Naive thymus-derived CD8-positive, alpha-beta T cell (primary cell): ENCODE measurements around the gene VTI1A. TPM values are rescaled to one million over a fixed set of nuclear protein-coding genes. Genes with fewer than 3 reads are reported as not detected.

ENCODE experiments used
- ATAC-seq, 2 donors: fragments of 150-1000 bp; cut with Tn5 transposase in 1 of 2; sonication (Bioruptor Pico), chemical (Tn5 transposase) in 1 of 2; 1 replicate in 1 of 2; 2 replicates in 1 of 2; pipeline ENCODE4 v1.10.0; 2021; ENCODE audit warnings: mild to moderate bottlenecking in 2 of 2, moderate library complexity in 2 of 2
- POLR2A ChIA-PET: fragments of 350-600 bp; sonication (Branson Sonifier 250); formaldehyde crosslinking; loops from one replicate; lab custom pipeline; 2021; ENCODE audit warnings: antibody characterized with exemption; lab: Charles Lee
- DNase-seq, 10 donors: peaks; one replicate each; pipeline versions ENCODE4 v3.0.0 to v3.0.0-alpha.2; 2020 to 2022
- H3K27ac Mint-ChIP-seq, 10 donors: one replicate each; pipeline ENCODE4 v1.8.0; 2020 to 2022; ENCODE audit warnings: mild to moderate bottlenecking in 10 of 10, mixed read lengths in 10 of 10, moderate library complexity in 4 of 10, inconsistent platforms in 1 of 10
- H3K27me3 Mint-ChIP-seq, 5 donors: one replicate each; pipeline ENCODE4 v1.8.0; 2021 to 2022; ENCODE audit warnings: mixed read lengths in 5 of 5
- H3K36me3 Mint-ChIP-seq, 3 donors: one replicate each; pipeline ENCODE4 v1.8.0; 2020 to 2022; ENCODE audit warnings: mixed read lengths in 3 of 3, mild to moderate bottlenecking in 2 of 3, inconsistent platforms in 1 of 3
- H3K4me1 Mint-ChIP-seq, 4 donors: one replicate each; pipeline ENCODE4 v1.8.0; 2021 to 2022; ENCODE audit warnings: mixed read lengths in 4 of 4
- H3K4me3 Mint-ChIP-seq, 10 donors: one replicate each; pipeline ENCODE4 v1.8.0; 2020 to 2022; ENCODE audit warnings: mild to moderate bottlenecking in 10 of 10, mixed read lengths in 10 of 10, moderate library complexity in 6 of 10, inconsistent platforms in 1 of 10
- H3K9me3 Mint-ChIP-seq, 9 donors: one replicate each; pipeline ENCODE4 v1.8.0; 2020 to 2022; ENCODE audit warnings: mixed read lengths in 9 of 9, mild to moderate bottlenecking in 3 of 9, inconsistent platforms in 1 of 9, moderate library complexity in 1 of 9
- polyA plus RNA-seq, 3 donors: library from polyadenylated mRNA; unstranded; fragments of 300-500 nt; fragmentation: Illumina TruSeq; gene quantifications; one replicate each; pipeline ENCODE4 v1.2.3, GENCODE V29; 2021
- total RNA-seq, 8 experiments: library from RNA in 2 of 8; stranded (reverse) in 2 of 8; gene quantifications; one replicate each; pipeline ENCODE4 v1.2.3 and lab custom pipeline; 2021 to 2026

Gene VTI1A
- total and polyA plus RNA-seq, 5 experiments from 2014 or later: 24.4 to 42.7 (median 30.2) TPM

DNA sequence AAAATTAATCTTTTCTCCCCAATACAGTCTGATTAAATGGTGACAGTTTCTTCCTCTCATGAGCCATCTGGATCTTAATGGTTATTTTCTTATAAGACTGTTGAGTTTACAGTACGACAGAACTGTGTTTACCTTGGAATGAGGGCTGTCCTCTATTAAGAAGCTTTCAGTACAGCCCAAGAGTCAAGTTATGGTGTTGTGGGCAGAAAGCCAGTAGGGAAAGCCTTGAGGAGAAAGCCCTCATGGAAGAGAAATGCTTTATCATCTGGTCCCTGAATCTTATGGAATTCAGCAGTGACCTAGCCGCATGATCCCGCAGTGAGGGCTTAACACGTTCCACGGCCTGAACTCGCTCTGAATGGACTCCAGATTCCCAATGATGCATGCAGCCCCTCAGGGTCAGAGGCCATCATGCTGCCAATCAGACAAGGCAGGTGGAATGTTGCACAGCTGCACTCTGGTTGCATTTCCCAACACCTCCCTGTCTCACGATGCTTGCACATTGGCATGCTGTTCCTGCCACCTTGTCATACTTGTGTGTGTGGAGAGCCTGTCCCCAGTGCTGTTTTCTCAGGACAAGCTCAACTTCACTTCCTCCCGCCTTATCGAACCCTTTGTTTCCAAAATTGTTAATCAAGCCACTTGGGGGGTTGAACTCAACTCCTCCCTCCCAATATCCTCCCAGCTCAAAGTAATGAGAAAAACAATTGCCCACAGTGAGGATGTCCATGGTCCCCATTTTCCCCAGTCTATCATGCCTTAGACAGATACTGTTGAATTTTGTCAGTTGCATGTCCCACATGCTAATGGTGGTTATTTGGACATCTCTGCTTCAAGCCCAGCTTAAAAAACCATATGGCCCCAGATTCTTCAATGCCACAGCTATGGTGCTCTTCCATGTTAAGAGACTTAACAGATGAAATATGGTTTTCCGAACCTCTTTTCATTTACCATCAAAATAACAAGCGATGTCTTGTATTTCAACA, 291.9 kb downstream of the VTI1A start:
- peaks cover 0 to 3% (median 0%) of the 10 kb centered on the region in 4 donors for H3K4me1 Mint-ChIP-seq
- POLR2A ChIA-PET: no interaction called here
- DNase-seq: no peak
- H3K4me3 Mint-ChIP-seq: no peak overlapping the region
- H3K27ac Mint-ChIP-seq: no peak overlapping the region
- H3K27me3 Mint-ChIP-seq: no peaks in the 10 kb centered on the region
- no peaks in the 10 kb centered on the region for H3K9me3 Mint-ChIP-seq
- ATAC-seq: no peak
- peaks cover 0 to 37% (median 34%) of the 10 kb centered on the region in 3 donors for H3K36me3 Mint-ChIP-seq

- POLR2A ChIA-PET: no interaction called here
- no peaks in the 10 kb centered on the region for H3K27me3 Mint-ChIP-seq
- H3K4me1 Mint-ChIP-seq: peaks cover 0 to 1% (median 0%) of the 10 kb centered on the region in 4 donors
- DNase-seq (no peak), ATAC-seq (no peak)
- H3K27ac Mint-ChIP-seq: no peak overlapping the region
- H3K36me3 Mint-ChIP-seq: peaks cover 0 to 46% (median 38%) of the 10 kb centered on the region in 3 donors
- H3K4me3 Mint-ChIP-seq: no peak overlapping the region
- H3K9me3 Mint-ChIP-seq: no peaks in the 10 kb centered on the region
These were observed 292.8 kb downstream of the VTI1A start for GRCh38 chr10:112739592-112740353.

DNA sequence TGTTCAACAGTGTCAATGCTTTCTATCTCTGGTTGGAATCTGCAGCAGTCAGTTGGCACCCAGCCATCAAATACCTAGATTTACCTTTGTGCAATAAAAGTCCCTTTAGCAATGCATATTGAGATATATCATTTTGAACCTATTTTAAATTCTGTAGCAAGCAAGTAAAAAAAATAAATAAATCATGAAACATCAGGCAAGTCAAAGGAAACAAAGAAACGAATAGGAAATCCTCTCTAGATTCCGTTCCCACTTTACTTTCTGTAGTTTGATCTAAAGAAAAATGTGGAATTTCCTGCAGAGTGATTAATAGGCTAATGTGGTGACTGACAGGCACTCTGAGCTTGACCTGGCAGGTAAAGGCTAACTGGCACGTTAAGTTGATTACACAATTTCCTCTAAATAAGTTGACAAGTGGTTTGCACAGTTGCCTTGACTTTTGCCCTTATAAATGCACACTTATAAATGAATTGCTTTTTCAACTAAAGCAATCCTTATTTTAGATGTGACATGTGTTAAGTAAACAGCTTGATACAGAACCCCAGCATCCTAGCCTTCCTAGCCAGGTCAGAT, 294.9 kb downstream of the VTI1A start:
- no peaks in the 10 kb centered on the region for H3K9me3 Mint-ChIP-seq
- no peak overlapping the region for H3K4me3 Mint-ChIP-seq
- H3K36me3 Mint-ChIP-seq: peaks cover 0 to 50% (median 37%) of the 10 kb centered on the region in 3 donors
- H3K27ac Mint-ChIP-seq: peak overlapping the region in 1 of 10 donors; percentile 21
- POLR2A ChIA-PET: no interaction called here
- DNase-seq (no peak), ATAC-seq (no peak)
- peaks cover 0 to 1% (median 0%) of the 10 kb centered on the region in 4 donors for H3K4me1 Mint-ChIP-seq
- H3K27me3 Mint-ChIP-seq: no peaks in the 10 kb centered on the region

- H3K4me1 Mint-ChIP-seq: peaks cover 0 to 1% (median 0%) of the 10 kb centered on the region in 4 donors
- POLR2A ChIA-PET: no interaction called here
- H3K36me3 Mint-ChIP-seq: peaks cover 0 to 31% (median 22%) of the 10 kb centered on the region in 3 donors
- no peaks in the 10 kb centered on the region for H3K27me3 Mint-ChIP-seq
- H3K4me3 Mint-ChIP-seq: no peak overlapping the region
- DNase-seq (no peak), ATAC-seq (no peak)
- H3K9me3 Mint-ChIP-seq: no peaks in the 10 kb centered on the region
- H3K27ac Mint-ChIP-seq: peak overlapping the region in 1 of 10 donors; percentile 86
These were observed 297.4 kb downstream of the VTI1A start for GRCh38 chr10:112744181-112745096.

DNA sequence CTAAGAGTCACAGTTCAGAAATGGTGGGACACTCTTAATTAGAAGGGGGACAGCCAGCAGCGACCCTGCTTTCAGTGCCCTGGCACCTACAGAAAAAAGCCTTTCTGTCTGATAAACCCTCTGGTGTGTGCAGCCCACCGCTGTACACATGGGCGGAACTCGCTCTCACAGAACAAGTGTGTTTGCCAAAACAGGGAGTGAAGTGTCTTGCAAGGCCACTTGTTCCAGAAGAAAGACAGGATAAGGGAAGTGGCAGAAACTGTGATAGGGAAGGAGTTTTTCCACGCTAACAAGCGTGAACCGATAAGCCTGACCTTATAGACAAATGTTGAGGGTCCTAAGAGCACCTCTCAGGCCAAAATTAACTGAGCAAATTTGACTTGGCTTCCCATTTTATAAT, 299.3 kb downstream of the VTI1A start:
- H3K36me3 Mint-ChIP-seq: peaks cover 0 to 26% (median 19%) of the 10 kb centered on the region in 3 donors
- POLR2A ChIA-PET: no interaction called here
- no peaks in the 10 kb centered on the region for H3K27me3 Mint-ChIP-seq
- H3K4me3 Mint-ChIP-seq: no peak overlapping the region
- no peaks in the 10 kb centered on the region for H3K9me3 Mint-ChIP-seq
- H3K4me1 Mint-ChIP-seq: peaks cover 0 to 1% (median 0%) of the 10 kb centered on the region in 4 donors
- no peak overlapping the region for H3K27ac Mint-ChIP-seq
- DNase-seq (no peak), ATAC-seq (no peak)

GRCh38 chr10:112750427-112751167, 303.6 kb downstream of the VTI1A start:
- Mint-ChIP-seq H3K36me3 (peaks cover 0 to 13% (median 11%) of the 10 kb centered on the region in 3 donors), H3K4me1 (peaks cover 0 to 1% (median 0%) of the 10 kb centered on the region in 4 donors), H3K27me3 (no peaks in the 10 kb centered on the region), H3K27ac (no peak overlapping the region), H3K4me3 (no peak overlapping the region), H3K9me3 (no peaks in the 10 kb centered on the region)
- ATAC-seq (no peak), DNase-seq (no peak)
- POLR2A ChIA-PET: no interaction called here

DNA sequence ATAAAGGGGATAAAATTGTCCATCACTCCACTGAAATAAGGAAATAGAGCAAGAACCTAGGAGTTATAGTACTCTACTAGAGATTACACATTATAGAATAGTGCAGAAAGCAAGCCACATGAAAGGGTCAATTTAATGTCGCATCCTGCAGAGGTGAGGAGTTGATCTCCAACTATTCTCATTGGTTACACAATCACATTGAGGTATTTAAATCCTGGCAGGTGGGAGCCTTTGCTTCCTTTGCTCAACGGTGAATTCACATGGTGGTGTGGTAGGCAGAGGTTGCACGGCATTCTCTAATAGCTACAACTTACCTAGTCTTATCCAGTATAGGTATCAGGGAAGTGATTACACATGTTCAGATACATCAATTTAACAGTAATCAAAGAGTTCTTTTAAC, 304.6 kb downstream of the VTI1A start:
- Mint-ChIP-seq H3K27me3 (no peaks in the 10 kb centered on the region), H3K9me3 (no peaks in the 10 kb centered on the region), H3K4me1 (peaks cover 0 to 1% (median 0%) of the 10 kb centered on the region in 4 donors), H3K36me3 (peaks cover 0 to 16% (median 12%) of the 10 kb centered on the region in 3 donors), H3K4me3 (no peak overlapping the region), H3K27ac (no peak overlapping the region)
- ATAC-seq: no peak
- DNase-seq: no peak
- POLR2A ChIA-PET: no interaction called here

GRCh38 chr10:112752288-112752687, 305.3 kb downstream of the VTI1A start:
- Mint-ChIP-seq H3K9me3 (no peaks in the 10 kb centered on the region), H3K36me3 (peaks cover 0 to 17% (median 12%) of the 10 kb centered on the region in 3 donors), H3K27ac (no peak overlapping the region), H3K4me1 (peaks cover 0 to 1% (median 0%) of the 10 kb centered on the region in 4 donors), H3K4me3 (no peak overlapping the region), H3K27me3 (no peaks in the 10 kb centered on the region)
- DNase-seq (no peak), ATAC-seq (no peak)
- POLR2A ChIA-PET: no interaction called here

GRCh38 chr10:112753961-112754411, 307.0 kb downstream of the VTI1A start:
- Mint-ChIP-seq H3K27ac (peak overlapping the region in 1 of 10 donors; percentile 3), H3K4me3 (no peak overlapping the region), H3K27me3 (no peaks in the 10 kb centered on the region), H3K36me3 (peaks cover 0 to 24% (median 19%) of the 10 kb centered on the region in 3 donors), H3K4me1 (peaks cover 0 to 1% (median 0%) of the 10 kb centered on the region in 4 donors), H3K9me3 (no peaks in the 10 kb centered on the region)
- POLR2A ChIA-PET: no interaction called here
- no peak for ATAC-seq
- DNase-seq: no peak

- Mint-ChIP-seq H3K9me3 (no peaks in the 10 kb centered on the region), H3K4me1 (peaks cover 0 to 1% (median 0%) of the 10 kb centered on the region in 4 donors), H3K27me3 (no peaks in the 10 kb centered on the region), H3K27ac (no peak overlapping the region), H3K4me3 (no peak overlapping the region), H3K36me3 (peaks cover 0 to 26% (median 24%) of the 10 kb centered on the region in 3 donors)
- no peak for DNase-seq
- POLR2A ChIA-PET: no interaction called here
- no peak for ATAC-seq
These were observed 308.6 kb downstream of the VTI1A start for GRCh38 chr10:112755446-112756234.

- Mint-ChIP-seq H3K4me3 (no peak overlapping the region), H3K27ac (no peak overlapping the region), H3K27me3 (no peaks in the 10 kb centered on the region), H3K9me3 (no peaks in the 10 kb centered on the region), H3K4me1 (peaks cover 0 to 1% (median 0%) of the 10 kb centered on the region in 4 donors), H3K36me3 (peaks cover 0 to 26% (median 24%) of the 10 kb centered on the region in 3 donors)
- ATAC-seq (no peak), DNase-seq (no peak)
- POLR2A ChIA-PET: no interaction called here
These were observed 309.2 kb downstream of the VTI1A start for GRCh38 chr10:112756235-112756527.
